ENCODE data around the gene PXT1. TPM values are rescaled to one million over a fixed set of nuclear protein-coding genes. Genes with fewer than 3 reads are reported as not detected.

The PXT1 gene
- total RNA-seq, 1 donor from 2014 or later, result not detected

DNA sequence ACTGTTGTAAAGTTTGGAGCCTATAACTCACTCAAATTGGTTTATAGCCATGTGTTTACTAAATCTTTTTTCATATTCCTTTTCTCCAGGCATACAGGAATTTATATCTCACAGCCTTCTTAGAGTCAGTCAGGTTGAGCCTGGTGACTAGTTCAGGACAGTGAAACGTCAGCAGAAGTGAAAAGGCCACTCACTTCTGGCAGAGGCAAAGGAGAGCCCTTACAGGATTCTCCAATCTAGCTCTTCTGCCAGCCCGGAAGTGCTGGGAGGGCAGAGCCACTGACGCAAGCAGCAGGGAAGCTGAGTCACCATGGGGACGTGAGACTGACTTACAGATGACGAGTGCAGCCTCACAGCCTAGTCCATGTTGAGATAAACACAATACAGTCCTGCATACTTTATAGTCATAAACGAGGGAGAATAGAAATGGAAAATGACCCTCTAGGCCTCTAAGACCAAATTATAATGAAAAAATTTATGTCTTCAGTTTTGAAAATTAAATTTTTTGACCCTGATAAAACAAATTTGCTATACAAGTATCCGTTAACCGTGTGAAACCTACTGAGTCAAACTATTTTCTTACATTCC is 1.3 kb downstream of the PXT1 start:
- peaks cover 21% of the 10 kb centered on the region for H3K4me1 ChIP-seq
- no peak overlapping the region for H3K4me3 ChIP-seq
- peaks cover 33% of the 10 kb centered on the region for H3K79me2 ChIP-seq (ENCODE audit: low read depth)
- no peaks in the 10 kb centered on the region for H3K9me3 ChIP-seq (ENCODE audit: low read depth)
- DNase-seq (ENCODE audit: low spot score), result peak; percentile 84
- peaks cover 2% of the 10 kb centered on the region for H3K36me3 Mint-ChIP-seq
- peaks cover 38% of the 10 kb centered on the region for H3F3A ChIP-seq (ENCODE audit: low read depth)
- H4K20me1 ChIP-seq (ENCODE audit: low read depth), result peaks cover 8% of the 10 kb centered on the region
- no peak overlapping the region for H3K27ac ChIP-seq
- H3K27me3 Mint-ChIP-seq (ENCODE audit: insufficient read depth, low read depth), result no peaks in the 10 kb centered on the region
- no peaks in the 10 kb centered on the region for H3K36me3 ChIP-seq
- peak overlapping the region; percentile 53 for H2AFZ ChIP-seq (replicated peaks)
- H3K4me1 Mint-ChIP-seq, result peaks cover 42% of the 10 kb centered on the region
- no peak overlapping the region for H3K9ac ChIP-seq
- H3K4me2 ChIP-seq, result peak overlapping the region; percentile 36
- TF ChIP-seq EZH2 (IDR thresholded peaks at IDR 0.05) (no peak), EZH2phosphoT487 (IDR thresholded peaks at IDR 0.05) (no peak), CTCF (IDR thresholded peaks at IDR 0.05) (no peak)
- no peaks in the 10 kb centered on the region for H3K27me3 ChIP-seq
- H3K27ac Mint-ChIP-seq, result peak overlapping the region; percentile 74
- H3K9me3 Mint-ChIP-seq, result no peaks in the 10 kb centered on the region
- H3K4me3 Mint-ChIP-seq, result peak overlapping the region; percentile 74

DNA sequence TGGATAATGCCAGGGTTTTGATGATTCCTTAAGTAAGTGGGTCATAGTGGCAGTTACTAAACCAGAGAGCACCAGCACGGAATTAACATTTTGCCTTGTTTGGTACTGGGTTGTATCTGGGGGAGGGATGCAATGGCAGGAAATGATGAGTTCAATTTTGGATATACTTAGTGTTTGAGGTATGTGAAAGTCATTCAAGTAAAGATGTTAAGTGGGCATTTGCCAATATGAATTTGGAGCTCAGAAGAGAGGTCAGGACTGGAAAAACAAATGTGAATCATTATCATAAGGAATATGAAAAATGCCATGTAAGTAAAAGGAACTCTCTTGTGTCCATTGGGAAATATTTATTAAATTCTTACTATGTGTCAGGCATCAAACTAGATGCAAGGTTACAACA is 6.2 kb downstream of the PXT1 start:
- Mint-ChIP-seq H3K27ac (no peak overlapping the region), H3K9me3 (no peaks in the 10 kb centered on the region), H3K27me3 (ENCODE audit: insufficient read depth, low read depth) (no peaks in the 10 kb centered on the region), H3K36me3 (no peaks in the 10 kb centered on the region), H3K4me1 (peaks cover 9% of the 10 kb centered on the region), H3K4me3 (no peak overlapping the region)
- Histone ChIP-seq H3K36me3 (no peaks in the 10 kb centered on the region), H3K4me1 (peaks cover 5% of the 10 kb centered on the region), H3K27me3 (no peaks in the 10 kb centered on the region), H3K9me3 (ENCODE audit: low read depth) (no peaks in the 10 kb centered on the region), H2AFZ (replicated peaks) (no peak overlapping the region), H3K4me2 (no peak overlapping the region), H3K27ac (no peak overlapping the region), H3K79me2 (ENCODE audit: low read depth) (no peaks in the 10 kb centered on the region), H3K9ac (no peak overlapping the region), H4K20me1 (ENCODE audit: low read depth) (no peaks in the 10 kb centered on the region), H3K4me3 (no peak overlapping the region), H3F3A (ENCODE audit: low read depth) (peaks cover 10% of the 10 kb centered on the region)
- DNase-seq (ENCODE audit: low spot score), result no peak
- TF ChIP-seq EZH2 (IDR thresholded peaks at IDR 0.05), result no peak
- TF ChIP-seq CTCF (IDR thresholded peaks at IDR 0.05), result no peak
- no peak for TF ChIP-seq EZH2phosphoT487 (IDR thresholded peaks at IDR 0.05)

GRCh38 chr6:36432151-36432671 is 10.4 kb downstream of the PXT1 start:
- H3K36me3 ChIP-seq, result no peaks in the 10 kb centered on the region
- H3K9ac ChIP-seq, result no peak overlapping the region
- no peaks in the 10 kb centered on the region for H3K9me3 Mint-ChIP-seq
- no peaks in the 10 kb centered on the region for H3K27me3 Mint-ChIP-seq (ENCODE audit: insufficient read depth, low read depth)
- H3K4me3 Mint-ChIP-seq, result peak overlapping the region; percentile 14
- no peak overlapping the region for H3K4me3 ChIP-seq
- no peak for DNase-seq (ENCODE audit: low spot score)
- TF ChIP-seq EZH2 (IDR thresholded peaks at IDR 0.05) (no peak), CTCF (IDR thresholded peaks at IDR 0.05) (no peak), EZH2phosphoT487 (IDR thresholded peaks at IDR 0.05) (no peak)
- no peak overlapping the region for H3K4me2 ChIP-seq
- H3K79me2 ChIP-seq (ENCODE audit: low read depth), result no peaks in the 10 kb centered on the region
- no peaks in the 10 kb centered on the region for H3F3A ChIP-seq (ENCODE audit: low read depth)
- no peak overlapping the region for H2AFZ ChIP-seq (replicated peaks)
- H3K27ac Mint-ChIP-seq, result no peak overlapping the region
- no peaks in the 10 kb centered on the region for H3K4me1 ChIP-seq
- no peaks in the 10 kb centered on the region for H3K4me1 Mint-ChIP-seq
- no peak overlapping the region for H3K27ac ChIP-seq
- H3K36me3 Mint-ChIP-seq, result no peaks in the 10 kb centered on the region
- no peaks in the 10 kb centered on the region for H4K20me1 ChIP-seq (ENCODE audit: low read depth)
- no peaks in the 10 kb centered on the region for H3K27me3 ChIP-seq
- no peaks in the 10 kb centered on the region for H3K9me3 ChIP-seq (ENCODE audit: low read depth)

All from neural progenitor cell (in vitro differentiated cells).